B cell (primary cell): Measurements from ENCODE around the gene GNB1. TPM values are rescaled to one million over a fixed set of nuclear protein-coding genes. Genes with fewer than 3 reads are reported as not detected.

Experiments used
- ATAC-seq: fragments of 200-7000 bp; cut with Tn5 transposase; one replicate; pipeline ENCODE4 v1.10.0; 2021; ENCODE audit warnings: low read depth, mild to moderate bottlenecking, moderate number of reproducible peaks, moderate library complexity
- CTCF ChIA-PET: fragments of 350-600 bp; sonication (Branson Sonifier 250); formaldehyde crosslinking; loops from one replicate; lab custom pipeline; 2021; ENCODE audit warnings: antibody characterized with exemption, inconsistent platforms; lab: Charles Lee
- POLR2A ChIA-PET: fragments of 350-600 bp; sonication (Branson Sonifier 250); formaldehyde crosslinking; loops from one replicate; lab custom pipeline; 2021; ENCODE audit warnings: antibody characterized with exemption; lab: Charles Lee
- DNase-seq: peaks from one replicate; pipeline ENCODE4 v3.0.0; 2013
- H2AFZ ChIP-seq: 2 replicates; pipeline ENCODE4 v1.6.1; 2012; ENCODE audit warnings: mild to moderate bottlenecking, low read depth, low read length; ENCODE audit not compliant: insufficient read depth, poor library complexity, severe bottlenecking
- H3K27ac ChIP-seq, 2 donors: 1 replicate in 1 of 2; 2 replicates in 1 of 2; pipeline ENCODE4 v1.5.1; 2012 to 2013; ENCODE audit warnings: low read length in 2 of 2, mild to moderate bottlenecking in 2 of 2, moderate library complexity in 1 of 2
- H3K27me3 ChIP-seq, 4 experiments: fragments of 200-600 bp in 1 of 4; sonication (generic) in 1 of 4; replicated peaks in 1 of 4; 1 replicate in 2 of 4; 2 replicates in 2 of 4; pipeline versions ENCODE4 v1.6.1 to v1.7.0; 2013 to 2016; ENCODE audit warnings: low read length in 3 of 4, mild to moderate bottlenecking in 2 of 4, mixed read lengths in 1 of 4, moderate library complexity in 1 of 4; ENCODE audit not compliant: insufficient read depth in 4 of 4, control insufficient read depth in 3 of 4; ENCODE audit errors: control extremely low read depth in 1 of 4
- H3K36me3 ChIP-seq, 2 experiments: replicated peaks in 1 of 2; 1 replicate in 1 of 2; 2 replicates in 1 of 2; pipeline versions ENCODE4 v1.6.1 to v1.7.1; 2013; ENCODE audit warnings: low read length in 1 of 2; ENCODE audit not compliant: insufficient read depth in 2 of 2, control insufficient read depth in 1 of 2; ENCODE audit errors: control extremely low read depth in 1 of 2, extremely low read depth in 1 of 2
- H3K4me1 ChIP-seq, 2 donors: fragments of 200-600 bp in 1 of 2; sonication (generic) in 1 of 2; 1 replicate in 1 of 2; 2 replicates in 1 of 2; pipeline versions ENCODE4 v1.5.1 to v1.6.1; 2013 to 2017; ENCODE audit warnings: low read length in 2 of 2; ENCODE audit not compliant: control insufficient read depth in 2 of 2, insufficient read depth in 2 of 2
- H3K4me2 ChIP-seq: replicated peaks from 2 replicates; pipeline ENCODE3; 2012; ENCODE audit warnings: mild to moderate bottlenecking, low read depth, low read length; ENCODE audit not compliant: poor library complexity, severe bottlenecking
- H3K4me3 ChIP-seq, 5 experiments: fragments of 200-600 bp in 1 of 5; sonication (generic) in 1 of 5; 1 replicate in 3 of 5; 2 replicates in 2 of 5; pipeline versions ENCODE4 v1.5.1 to v1.7.0; 2011 to 2016; ENCODE audit warnings: low read length in 4 of 5, mild to moderate bottlenecking in 4 of 5, low read depth in 2 of 5, control low read depth in 1 of 5, moderate library complexity in 1 of 5; ENCODE audit not compliant: insufficient read depth in 1 of 5; ENCODE audit errors: control extremely low read depth in 1 of 5, extremely low read depth in 1 of 5
- H3K79me2 ChIP-seq: fragments of 200-600 bp; sonication (generic); one replicate; pipeline ENCODE4 v1.6.0; 2016; ENCODE audit warnings: low read length; ENCODE audit not compliant: control insufficient read depth, insufficient read depth
- H3K9ac ChIP-seq: fragments of 200-600 bp; sonication (generic); 2 replicates; pipeline ENCODE4 v1.6.1; 2017; ENCODE audit warnings: mild to moderate bottlenecking, low read length, moderate library complexity
- H3K9me3 ChIP-seq, 3 donors: one replicate each; pipeline versions ENCODE4 v1.6.1 to v1.7.1; 2013; ENCODE audit warnings: low read length in 2 of 3; ENCODE audit not compliant: control insufficient read depth in 2 of 3, insufficient read depth in 1 of 3; ENCODE audit errors: control extremely low read depth in 1 of 3
- H4K20me1 ChIP-seq: 2 replicates; pipeline ENCODE4 v1.6.0; 2012; ENCODE audit warnings: mild to moderate bottlenecking, low read length; ENCODE audit not compliant: insufficient read depth, control insufficient read depth, poor library complexity, severe bottlenecking
- H3K27ac Mint-ChIP-seq: one replicate; pipeline ENCODE4 v1.8.0; 2021; ENCODE audit warnings: mixed read lengths
- H3K27me3 Mint-ChIP-seq: one replicate; pipeline ENCODE4 v1.8.0; 2021; ENCODE audit warnings: mixed read lengths
- H3K4me1 Mint-ChIP-seq: one replicate; pipeline ENCODE4 v1.8.0; 2021; ENCODE audit warnings: mixed read lengths
- H3K4me3 Mint-ChIP-seq: one replicate; pipeline ENCODE4 v1.8.0; 2021; ENCODE audit warnings: mixed read lengths
- H3K9me3 Mint-ChIP-seq: one replicate; pipeline ENCODE4 v1.8.0; 2022; ENCODE audit warnings: mixed read lengths; ENCODE audit not compliant: insufficient read depth
- CTCF ChIP-seq: fragments of 200-600 bp; IDR thresholded peaks from one replicate; pipeline ENCODE4 v1.8.0; 2022; ENCODE audit warnings: antibody characterized with exemption, mild to moderate bottlenecking
- EZH2 ChIP-seq: IDR thresholded peaks from 2 replicates; pipeline ENCODE4 v1.6.1; 2012; ENCODE audit warnings: borderline replicate concordance, low read depth, mild to moderate bottlenecking, moderate library complexity, low read length; ENCODE audit not compliant: insufficient read depth, poor library complexity, severe bottlenecking
- WGBS: methylation state at CpG from one replicate; pipeline ENCODE4 v1.1.5; 2013; ENCODE audit warnings: missing lambda C conversion rate; ENCODE audit not compliant: insufficient coverage; 5-methylcytosine and 5-hydroxymethylcytosine counted together
- intact Hi-C: fragments of 100-400 bp; cut with micrococcal nuclease; formaldehyde crosslinking; loops from one replicate; pipeline ENCODE4 v1.10.0; 2022
- polyA plus RNA-seq: library from polyadenylated mRNA; depleted of rRNA; stranded (reverse); fragments of >200 nt; gene quantifications from 2 replicates; pipeline ENCODE4 v1.2.3, GENCODE V29; 2012
- total RNA-seq, 2 donors: library from RNA; stranded (reverse); fragments of 120-200 nt in 1 of 2; gene quantifications; 1 replicate in 1 of 2; 2 replicates in 1 of 2; pipeline versions ENCODE4 v1.2.3 to v1.2.4, GENCODE V29; 2013 to 2022

The GNB1 gene
- total and polyA plus RNA-seq, 2 donors (not counting 1 experiment from before 2014, with no cell fraction given): 249 to 269 TPM

DNA sequence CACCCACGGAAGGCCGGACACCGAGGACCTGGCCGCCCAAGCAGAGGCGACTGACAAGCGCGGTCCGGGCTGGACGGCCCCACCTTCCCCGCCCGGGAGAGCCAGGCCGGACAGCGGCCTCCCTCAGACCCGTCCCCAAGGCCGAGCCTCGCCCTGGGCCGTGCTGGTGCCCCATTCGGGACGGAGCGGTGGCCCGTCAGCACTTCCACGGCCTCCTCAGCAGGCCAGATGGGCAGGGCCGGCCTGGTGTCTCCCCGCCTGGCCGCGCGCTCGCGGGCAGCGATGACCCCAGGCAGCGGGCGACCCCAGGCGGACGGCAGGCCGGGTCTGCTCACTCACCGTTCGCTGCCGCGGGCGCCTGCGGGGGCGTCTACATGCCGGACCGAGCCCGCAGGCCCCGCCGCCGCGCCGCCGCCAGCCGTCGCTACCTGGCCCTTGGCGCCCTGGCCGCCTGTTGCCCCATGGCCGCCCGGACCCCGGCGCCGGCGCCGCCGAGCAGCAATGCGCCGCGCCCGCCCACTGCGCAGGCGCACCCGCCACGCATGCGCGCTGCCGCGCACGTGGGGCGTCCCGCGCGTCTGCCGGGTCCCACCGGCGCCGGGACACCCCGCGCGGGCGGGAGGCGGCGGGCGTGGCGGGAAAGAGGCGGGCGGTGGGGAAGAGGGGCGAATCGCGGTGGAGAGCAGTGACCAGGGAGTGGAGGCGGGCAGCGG, 112.8 kb downstream of the GNB1 start, which contains the start of gene NADK:
NADK (minus strand) TSS at position 521 of the 713 bp plus-strand sequence. CDS start 13,064 bp downstream, outside the sequence.
- under 1% methylated on average over 98 of the region's 99 CpGs for WGBS
- peak within 1 kb of the TSS; percentile 93 to 94 for H3K27ac ChIP-seq
- ChIA-PET CTCF (interaction anchor here (0.6 to 2.8 kb wide), 7 partner anchors 10 to 129 kb away, joined by 3 to 66 read pairs (median 7); no protein-coding TSS in a partner anchor), POLR2A (interaction anchor here (1.1 to 2.8 kb wide), 4 partner anchors 21 to 131 kb away, joined by 5 to 24 read pairs (median 17); no protein-coding TSS in a partner anchor)
- peaks cover 0 to 4% of the 10 kb centered on the region in 2 experiments for H3K36me3 ChIP-seq
- H4K20me1 ChIP-seq: peaks cover 21% of the 10 kb centered on the region
- Mint-ChIP-seq H3K27me3 (no peaks in the 10 kb centered on the region), H3K9me3 (no peaks in the 10 kb centered on the region), H3K27ac (peak within 1 kb of the TSS; percentile 99), H3K4me1 (peaks cover 67% of the 10 kb centered on the region), H3K4me3 (peak within 1 kb of the TSS; percentile 92)
- peak; percentile 26 for ATAC-seq
- H3K4me2 ChIP-seq: peak within 1 kb of the TSS; percentile 94
- no peaks in the 10 kb centered on the region for H3K27me3 ChIP-seq
- peaks cover 66% of the 10 kb centered on the region for H3K79me2 ChIP-seq
- H3K4me3 ChIP-seq: peak within 1 kb of the TSS; percentile 61 to 78 (median 70)
- peaks cover 0 to 6% (median 0%) of the 10 kb centered on the region in 3 donors for H3K9me3 ChIP-seq
- intact Hi-C loops: loop anchor here (1.0 to 2.0 kb wide), 4 partner anchors 57 to 141 kb away; partner anchors contain the start of gene TMEM52
- TF ChIP-seq EZH2 (no peak), CTCF (no peak)
- H3K9ac ChIP-seq: peak within 1 kb of the TSS; percentile 72
- H2AFZ ChIP-seq: peak within 1 kb of the TSS; percentile 53
- peak; percentile 88 for DNase-seq
- peaks cover 71 to 81% of the 10 kb centered on the region in 2 donors for H3K4me1 ChIP-seq

- H3K4me1 Mint-ChIP-seq: peaks cover 62% of the 10 kb centered on the region
Measured at GRCh38 chr1:1777583-1777899, 113.3 kb downstream of the GNB1 start.

More at GRCh38 chr1:1777583-1777899, 113.3 kb downstream of the GNB1 start:
- 7% methylated on average over 3 of the region's 6 CpGs for WGBS
- intact Hi-C loops: no loop called here
- Mint-ChIP-seq H3K9me3 (no peaks in the 10 kb centered on the region), H3K27me3 (no peaks in the 10 kb centered on the region), H3K27ac (peak overlapping the region; percentile 89), H3K4me3 (peak overlapping the region; percentile 92)
- peak overlapping the region; percentile 41 to 94 for H3K27ac ChIP-seq
- peaks cover 66 to 76% of the 10 kb centered on the region in 2 donors for H3K4me1 ChIP-seq
- no peak for TF ChIP-seq EZH2
- no peak for TF ChIP-seq CTCF
- POLR2A ChIA-PET: interaction anchor here (0.6 to 1.0 kb wide), 3 partner anchors 21 to 132 kb away, joined by 3 to 5 read pairs (median 3); no protein-coding TSS in a partner anchor
- H4K20me1 ChIP-seq: peaks cover 22% of the 10 kb centered on the region
- no peaks in the 10 kb centered on the region for H3K27me3 ChIP-seq
- H3K36me3 ChIP-seq: peaks cover 0 to 7% of the 10 kb centered on the region in 2 experiments
- H2AFZ ChIP-seq: peak overlapping the region; percentile 53
- CTCF ChIA-PET: interaction anchor here (1.0 to 2.7 kb wide), 6 partner anchors 22 to 130 kb away, joined by 3 to 31 read pairs (median 4); no protein-coding TSS in a partner anchor
- H3K4me3 ChIP-seq: peak overlapping the region; percentile 61 to 78 (median 70)
- peak overlapping the region; percentile 94 for H3K4me2 ChIP-seq
- DNase-seq: no peak
- H3K79me2 ChIP-seq: peaks cover 66% of the 10 kb centered on the region
- no peak for ATAC-seq
- peak overlapping the region; percentile 72 for H3K9ac ChIP-seq
- peaks cover 0 to 6% (median 0%) of the 10 kb centered on the region in 3 donors for H3K9me3 ChIP-seq
